B cell (primary cell): ENCODE results near the gene TALDO1. TPM values are rescaled to one million over a fixed set of nuclear protein-coding genes. Genes with fewer than 3 reads are reported as not detected.

Experiments used
- ATAC-seq: fragments of 200-7000 bp; cut with Tn5 transposase; one replicate; pipeline ENCODE4 v1.10.0; 2021; ENCODE audit warnings: low read depth, mild to moderate bottlenecking, moderate number of reproducible peaks, moderate library complexity
- CTCF ChIA-PET: fragments of 350-600 bp; sonication (Branson Sonifier 250); formaldehyde crosslinking; loops from one replicate; lab custom pipeline; 2021; ENCODE audit warnings: antibody characterized with exemption, inconsistent platforms; lab: Charles Lee
- POLR2A ChIA-PET: fragments of 350-600 bp; sonication (Branson Sonifier 250); formaldehyde crosslinking; loops from one replicate; lab custom pipeline; 2021; ENCODE audit warnings: antibody characterized with exemption; lab: Charles Lee
- DNase-seq: peaks from one replicate; pipeline ENCODE4 v3.0.0; 2013
- H2AFZ ChIP-seq: 2 replicates; pipeline ENCODE4 v1.6.1; 2012; ENCODE audit warnings: mild to moderate bottlenecking, low read depth, low read length; ENCODE audit not compliant: insufficient read depth, poor library complexity, severe bottlenecking
- H3K27ac ChIP-seq, 2 donors: 1 replicate in 1 of 2; 2 replicates in 1 of 2; pipeline ENCODE4 v1.5.1; 2012 to 2013; ENCODE audit warnings: low read length in 2 of 2, mild to moderate bottlenecking in 2 of 2, moderate library complexity in 1 of 2
- H3K27me3 ChIP-seq, 4 experiments: fragments of 200-600 bp in 1 of 4; sonication (generic) in 1 of 4; replicated peaks in 1 of 4; 1 replicate in 2 of 4; 2 replicates in 2 of 4; pipeline versions ENCODE4 v1.6.1 to v1.7.0; 2013 to 2016; ENCODE audit warnings: low read length in 3 of 4, mild to moderate bottlenecking in 2 of 4, mixed read lengths in 1 of 4, moderate library complexity in 1 of 4; ENCODE audit not compliant: insufficient read depth in 4 of 4, control insufficient read depth in 3 of 4; ENCODE audit errors: control extremely low read depth in 1 of 4
- H3K36me3 ChIP-seq, 2 experiments: replicated peaks in 1 of 2; 1 replicate in 1 of 2; 2 replicates in 1 of 2; pipeline versions ENCODE4 v1.6.1 to v1.7.1; 2013; ENCODE audit warnings: low read length in 1 of 2; ENCODE audit not compliant: insufficient read depth in 2 of 2, control insufficient read depth in 1 of 2; ENCODE audit errors: control extremely low read depth in 1 of 2, extremely low read depth in 1 of 2
- H3K4me1 ChIP-seq, 2 donors: fragments of 200-600 bp in 1 of 2; sonication (generic) in 1 of 2; 1 replicate in 1 of 2; 2 replicates in 1 of 2; pipeline versions ENCODE4 v1.5.1 to v1.6.1; 2013 to 2017; ENCODE audit warnings: low read length in 2 of 2; ENCODE audit not compliant: control insufficient read depth in 2 of 2, insufficient read depth in 2 of 2
- H3K4me2 ChIP-seq: replicated peaks from 2 replicates; pipeline ENCODE3; 2012; ENCODE audit warnings: mild to moderate bottlenecking, low read depth, low read length; ENCODE audit not compliant: poor library complexity, severe bottlenecking
- H3K4me3 ChIP-seq, 5 experiments: fragments of 200-600 bp in 1 of 5; sonication (generic) in 1 of 5; 1 replicate in 3 of 5; 2 replicates in 2 of 5; pipeline versions ENCODE4 v1.5.1 to v1.7.0; 2011 to 2016; ENCODE audit warnings: low read length in 4 of 5, mild to moderate bottlenecking in 4 of 5, low read depth in 2 of 5, control low read depth in 1 of 5, moderate library complexity in 1 of 5; ENCODE audit not compliant: insufficient read depth in 1 of 5; ENCODE audit errors: control extremely low read depth in 1 of 5, extremely low read depth in 1 of 5
- H3K79me2 ChIP-seq: fragments of 200-600 bp; sonication (generic); one replicate; pipeline ENCODE4 v1.6.0; 2016; ENCODE audit warnings: low read length; ENCODE audit not compliant: control insufficient read depth, insufficient read depth
- H3K9ac ChIP-seq: fragments of 200-600 bp; sonication (generic); 2 replicates; pipeline ENCODE4 v1.6.1; 2017; ENCODE audit warnings: mild to moderate bottlenecking, low read length, moderate library complexity
- H3K9me3 ChIP-seq, 3 donors: one replicate each; pipeline versions ENCODE4 v1.6.1 to v1.7.1; 2013; ENCODE audit warnings: low read length in 2 of 3; ENCODE audit not compliant: control insufficient read depth in 2 of 3, insufficient read depth in 1 of 3; ENCODE audit errors: control extremely low read depth in 1 of 3
- H4K20me1 ChIP-seq: 2 replicates; pipeline ENCODE4 v1.6.0; 2012; ENCODE audit warnings: mild to moderate bottlenecking, low read length; ENCODE audit not compliant: insufficient read depth, control insufficient read depth, poor library complexity, severe bottlenecking
- H3K27ac Mint-ChIP-seq: one replicate; pipeline ENCODE4 v1.8.0; 2021; ENCODE audit warnings: mixed read lengths
- H3K27me3 Mint-ChIP-seq: one replicate; pipeline ENCODE4 v1.8.0; 2021; ENCODE audit warnings: mixed read lengths
- H3K4me1 Mint-ChIP-seq: one replicate; pipeline ENCODE4 v1.8.0; 2021; ENCODE audit warnings: mixed read lengths
- H3K4me3 Mint-ChIP-seq: one replicate; pipeline ENCODE4 v1.8.0; 2021; ENCODE audit warnings: mixed read lengths
- H3K9me3 Mint-ChIP-seq: one replicate; pipeline ENCODE4 v1.8.0; 2022; ENCODE audit warnings: mixed read lengths; ENCODE audit not compliant: insufficient read depth
- CTCF ChIP-seq: fragments of 200-600 bp; IDR thresholded peaks from one replicate; pipeline ENCODE4 v1.8.0; 2022; ENCODE audit warnings: antibody characterized with exemption, mild to moderate bottlenecking
- EZH2 ChIP-seq: IDR thresholded peaks from 2 replicates; pipeline ENCODE4 v1.6.1; 2012; ENCODE audit warnings: borderline replicate concordance, low read depth, mild to moderate bottlenecking, moderate library complexity, low read length; ENCODE audit not compliant: insufficient read depth, poor library complexity, severe bottlenecking
- whole genome bisulfite sequencing: methylation state at CpG from one replicate; pipeline ENCODE4 v1.1.5; 2013; ENCODE audit warnings: missing lambda C conversion rate; ENCODE audit not compliant: insufficient coverage; 5-methylcytosine and 5-hydroxymethylcytosine counted together
- intact Hi-C: fragments of 100-400 bp; cut with micrococcal nuclease; formaldehyde crosslinking; loops from one replicate; pipeline ENCODE4 v1.10.0; 2022
- polyA plus RNA-seq: library from polyadenylated mRNA; depleted of rRNA; stranded (reverse); fragments of >200 nt; gene quantifications from 2 replicates; pipeline ENCODE4 v1.2.3, GENCODE V29; 2012
- total RNA-seq, 2 donors: library from RNA; stranded (reverse); fragments of 120-200 nt in 1 of 2; gene quantifications; 1 replicate in 1 of 2; 2 replicates in 1 of 2; pipeline versions ENCODE4 v1.2.3 to v1.2.4, GENCODE V29; 2013 to 2022

Gene TALDO1
- total and polyA plus RNA-seq, 2 donors (not counting 1 experiment from before 2014, with no cell fraction given) = 82.4 to 116 TPM

GRCh38 chr11:724049-724777, 23.1 kb upstream of the TALDO1 start:
- Histone ChIP-seq H3K27ac (no peak overlapping the region), H4K20me1 (peaks cover 9% of the 10 kb centered on the region), H3K79me2 (no peaks in the 10 kb centered on the region), H3K4me2 (no peak overlapping the region), H3K36me3 (no peaks in the 10 kb centered on the region), H3K4me1 (peaks cover 34 to 56% of the 10 kb centered on the region in 2 donors), H2AFZ (no peak overlapping the region), H3K4me3 (no peak overlapping the region), H3K27me3 (peaks cover 0 to 44% (median 4%) of the 10 kb centered on the region in 4 experiments), H3K9me3 (no peaks in the 10 kb centered on the region), H3K9ac (no peak overlapping the region)
- intact Hi-C loops = loop anchor here (5.0 to 10.0 kb wide), 2 partner anchors 109 to 187 kb away; partner anchors contain the start of genes HRAS, IRF7 and LRRC56
- ChIA-PET CTCF (interaction anchor here (0.8 to 8.2 kb wide), 12 partner anchors 13 to 188 kb away, joined by 3 to 104 read pairs (median 6); partner anchors contain the start of genes DEAF1, HRAS, TALDO1 and TMEM80), POLR2A (interaction anchor here (1.0 to 8.2 kb wide), 3 partner anchors 29 to 169 kb away, joined by 3 to 105 read pairs (median 9); partner anchors contain the start of genes DEAF1 and TMEM80)
- H3K4me1 Mint-ChIP-seq = peaks cover 31% of the 10 kb centered on the region
- no peak for ATAC-seq
- no peaks in the 10 kb centered on the region for H3K9me3 Mint-ChIP-seq
- H3K27ac Mint-ChIP-seq = no peak overlapping the region
- H3K27me3 Mint-ChIP-seq = peaks cover 7% of the 10 kb centered on the region
- DNase-seq = no peak
- peak overlapping the region; percentile 13 for H3K4me3 Mint-ChIP-seq
- 87% methylated on average over 19 of the region's 19 CpGs for WGBS
- TF ChIP-seq CTCF (no peak), EZH2 (no peak)
